Endothelial cell of umbilical vein (primary cell): ENCODE results near the gene APOBEC2. TPM values are rescaled to one million over a fixed set of nuclear protein-coding genes. Genes with fewer than 3 reads are reported as not detected.

Source experiments
- BruUV-seq: library from RNA; stranded (reverse); fragments of 400-500 nt; replicated peaks from 2 replicates; lab custom pipeline; 2021; lab: Mats Ljungman, UMichigan
- CTCF ChIA-PET: fragments of 300-600, 350-600 bp; sonication (Branson Sonifier 250); formaldehyde crosslinking; loops from one replicate; lab custom pipeline; 2021; ENCODE audit warnings: antibody characterized with exemption, inconsistent platforms; lab: Charles Lee
- POLR2A ChIA-PET: fragments of 300-600, 350-600 bp; sonication (Branson Sonifier 250); formaldehyde crosslinking; loops from one replicate; lab custom pipeline; 2021; ENCODE audit warnings: antibody characterized with exemption, inconsistent platforms; lab: Charles Lee
- DNase-seq: peaks from one replicate; pipeline ENCODE4 v3.0.0-alpha.2; 2011; ENCODE audit warnings: low read depth, low spot score
- FAIRE-seq: peaks from 2 replicates; lab custom pipeline; 2011; peaks lifted over from hg19 to GRCh38; lab: Jason Lieb, UNC
- H2AFZ ChIP-seq: 2 replicates; pipeline ENCODE4 v1.6.0; 2012; ENCODE audit warnings: low read depth, low read length, control low read depth, inconsistent platforms
- H3K27ac ChIP-seq: 2 replicates; pipeline ENCODE4 v1.5.1; 2011; ENCODE audit warnings: low read depth, mild to moderate bottlenecking, control low read depth, low read length, moderate library complexity; ENCODE audit not compliant: insufficient read depth
- H3K27me3 ChIP-seq, 2 experiments: 2 replicates each; pipeline versions ENCODE4 v1.6.0 to v1.6.1; 2011; ENCODE audit warnings: low read length in 2 of 2, mixed read lengths in 1 of 2; ENCODE audit not compliant: control insufficient read depth in 2 of 2, insufficient read depth in 2 of 2
- H3K36me3 ChIP-seq, 2 experiments: 2 replicates in 1 of 2; 3 replicates in 1 of 2; pipeline ENCODE4 v1.5.1; 2011; ENCODE audit warnings: low read length in 2 of 2, mild to moderate bottlenecking in 1 of 2, moderate library complexity in 1 of 2; ENCODE audit not compliant: control insufficient read depth in 2 of 2, insufficient read depth in 2 of 2; ENCODE audit errors: extremely low read depth in 1 of 2
- H3K4me1 ChIP-seq: 3 replicates; pipeline ENCODE4 v1.5.1; 2011; ENCODE audit warnings: mild to moderate bottlenecking, low read length; ENCODE audit not compliant: control insufficient read depth, insufficient read depth; ENCODE audit errors: extremely low read depth
- H3K4me2 ChIP-seq: 2 replicates; pipeline ENCODE4 v1.6.1; 2011; ENCODE audit warnings: low read length, control low read depth, mixed read lengths; ENCODE audit not compliant: insufficient read depth
- H3K4me3 ChIP-seq, 3 experiments: fragments of 200-600 bp in 1 of 3; sonication (generic), shearing (Covaris generic) in 1 of 3; replicated peaks in 1 of 3; 2 replicates each; pipeline ENCODE4 v1.5.1; 2011 to 2016; ENCODE audit warnings: control low read depth in 3 of 3, low read length in 3 of 3, mild to moderate bottlenecking in 2 of 3, inconsistent platforms in 1 of 3, low read depth in 1 of 3, moderate library complexity in 1 of 3; ENCODE audit not compliant: insufficient read depth in 1 of 3
- H3K79me2 ChIP-seq: 2 replicates; pipeline ENCODE4 v1.6.0; 2012; ENCODE audit warnings: low read length, inconsistent platforms; ENCODE audit not compliant: control insufficient read depth, insufficient read depth
- H3K9ac ChIP-seq: replicated peaks from 2 replicates; pipeline ENCODE3; 2011; ENCODE audit warnings: low read length, control low read depth; ENCODE audit not compliant: insufficient read depth; ENCODE audit errors: extremely low read depth
- H3K9me1 ChIP-seq: replicated peaks from 3 replicates; pipeline ENCODE4 v1.6.0; 2011; ENCODE audit warnings: mild to moderate bottlenecking, low read length; ENCODE audit not compliant: control insufficient read depth, insufficient read depth; ENCODE audit errors: extremely low read depth
- H3K9me3 ChIP-seq: replicated peaks from 2 replicates; pipeline ENCODE4 v1.5.1; 2012; ENCODE audit warnings: low read length, inconsistent platforms; ENCODE audit not compliant: control insufficient read depth, insufficient read depth
- H4K20me1 ChIP-seq: replicated peaks from 2 replicates; pipeline ENCODE3; 2011; ENCODE audit warnings: mild to moderate bottlenecking, low read length; ENCODE audit not compliant: control insufficient read depth, insufficient read depth; ENCODE audit errors: extremely low read depth
- EZH2 ChIP-seq: IDR thresholded peaks from 2 replicates; pipeline ENCODE4 v1.6.1; 2012; ENCODE audit warnings: borderline replicate concordance, low read depth, mild to moderate bottlenecking, moderate library complexity, low read length, inconsistent platforms; ENCODE audit not compliant: severe bottlenecking
- FOS ChIP-seq: IDR thresholded peaks from 2 replicates; pipeline ENCODE4 v1.6.1; 2011; ENCODE audit warnings: mild to moderate bottlenecking, low read length, moderate library complexity, borderline replicate concordance; ENCODE audit not compliant: insufficient read depth
- GATA2 ChIP-seq: IDR thresholded peaks from 2 replicates; pipeline ENCODE4 v1.7.0; 2011; ENCODE audit warnings: low read depth, mild to moderate bottlenecking, moderate library complexity, mixed read lengths, low read length; ENCODE audit not compliant: insufficient read length, insufficient read depth
- JUN ChIP-seq: IDR thresholded peaks from 2 replicates; pipeline ENCODE4 v1.6.1; 2011; ENCODE audit warnings: borderline replicate concordance, low read depth; ENCODE audit not compliant: insufficient read length, insufficient read depth
- MYC ChIP-seq: IDR thresholded peaks from one replicate; pipeline ENCODE4 v1.6.1; 2011; ENCODE audit warnings: mild to moderate bottlenecking, low read depth, low read length
- POLR2A ChIP-seq: IDR thresholded peaks from 2 replicates; pipeline ENCODE4 v1.6.1; 2012; ENCODE audit warnings: low read depth, mild to moderate bottlenecking, control low read depth, low read length
- POLR2AphosphoS5 ChIP-seq: IDR thresholded peaks from 2 replicates; pipeline ENCODE4 v1.6.1; 2012; ENCODE audit warnings: low read depth, mild to moderate bottlenecking, control low read depth, low read length, moderate library complexity; ENCODE audit not compliant: insufficient read depth
- dilution Hi-C: fragments of 300-500 bp; cut with MboI; formaldehyde crosslinking; loops from one replicate; pipeline ENCODE4 v1.15.0; 2019; ENCODE audit warnings: low sequenced_read_pairs; ENCODE audit not compliant: extremely low pct_ligation_motif_present
- intact Hi-C: fragments of 100-400 bp; cut with micrococcal nuclease; formaldehyde crosslinking; loops from one replicate; pipeline ENCODE4 v1.10.0; 2022
- polyA plus RNA-seq, 4 experiments: library from polyadenylated mRNA; depleted of rRNA in 3 of 4; stranded (reverse) in 3 of 4; unstranded in 1 of 4; fragments of >200 nt; gene quantifications; 2 replicates each; pipeline versions ENCODE4 v1.2.1 to v1.2.3, GENCODE V29; 2011 to 2012; ENCODE audit warnings: missing spikeins in 1 of 4
- total RNA-seq: library from RNA; stranded (reverse); gene quantifications from 2 replicates; pipeline ENCODE4 v1.2.3, GENCODE V29; 2021
- TF ChIP-seq, protein P1 (sequence below), 2 donors: IDR thresholded peaks; 1 replicate in 1 of 2; 2 replicates in 1 of 2; pipeline ENCODE4 v1.5.1; 2011; ENCODE audit warnings: low read length in 2 of 2, mild to moderate bottlenecking in 2 of 2, moderate library complexity in 2 of 2, control low read depth in 1 of 2, inconsistent platforms in 1 of 2, low read depth in 1 of 2; ENCODE audit not compliant: insufficient read depth in 1 of 2; ENCODE audit errors: extremely low read depth in 1 of 2

APOBEC2 gene
- total and polyA plus RNA-seq, 2 donors (not counting 3 experiments of a cell fraction or from before 2014, with no cell fraction given): not detected

DNA sequence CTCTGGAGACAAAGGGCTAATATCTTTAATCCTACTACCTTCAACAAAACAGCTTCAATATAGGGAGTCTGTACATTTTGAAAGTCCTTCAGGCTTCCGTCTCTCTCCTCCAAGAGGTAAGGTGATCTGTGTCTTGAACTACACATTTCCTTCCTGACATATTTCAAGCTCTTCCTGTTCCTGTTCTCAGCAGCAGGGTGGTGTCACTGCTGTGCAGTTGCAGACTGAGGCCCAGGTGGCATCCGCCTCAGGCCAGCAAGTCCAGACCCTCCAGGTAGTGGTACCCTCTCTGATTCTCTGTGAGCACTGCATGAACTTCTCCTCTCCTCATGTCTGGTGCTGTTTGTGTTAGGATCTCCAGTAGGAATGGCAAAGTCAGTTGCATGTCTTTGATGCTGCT, 27.6 kb downstream of the APOBEC2 start:
- dilution Hi-C loops (no loop called here), intact Hi-C loops (no loop called here)
- Histone ChIP-seq H3K9me1 (no peaks in the 10 kb centered on the region), H4K20me1 (peaks cover 8% of the 10 kb centered on the region), H3K4me1 (peaks cover 12% of the 10 kb centered on the region), H3K27ac (no peak overlapping the region), H2AFZ (no peak overlapping the region), H3K36me3 (peaks cover 13 to 15% of the 10 kb centered on the region in 2 experiments), H3K27me3 (no peaks in the 10 kb centered on the region), H3K9me3 (no peaks in the 10 kb centered on the region), H3K9ac (no peak overlapping the region), H3K79me2 (peaks cover 69% of the 10 kb centered on the region), H3K4me3 (no peak overlapping the region), H3K4me2 (peak overlapping the region; percentile 37)
- TF ChIP-seq POLR2AphosphoS5 (no peak), MYC (no peak), GATA2 (no peak), FOS (no peak), EZH2 (no peak), JUN (no peak), POLR2A (no peak)
- TF ChIP-seq, protein P1, sequence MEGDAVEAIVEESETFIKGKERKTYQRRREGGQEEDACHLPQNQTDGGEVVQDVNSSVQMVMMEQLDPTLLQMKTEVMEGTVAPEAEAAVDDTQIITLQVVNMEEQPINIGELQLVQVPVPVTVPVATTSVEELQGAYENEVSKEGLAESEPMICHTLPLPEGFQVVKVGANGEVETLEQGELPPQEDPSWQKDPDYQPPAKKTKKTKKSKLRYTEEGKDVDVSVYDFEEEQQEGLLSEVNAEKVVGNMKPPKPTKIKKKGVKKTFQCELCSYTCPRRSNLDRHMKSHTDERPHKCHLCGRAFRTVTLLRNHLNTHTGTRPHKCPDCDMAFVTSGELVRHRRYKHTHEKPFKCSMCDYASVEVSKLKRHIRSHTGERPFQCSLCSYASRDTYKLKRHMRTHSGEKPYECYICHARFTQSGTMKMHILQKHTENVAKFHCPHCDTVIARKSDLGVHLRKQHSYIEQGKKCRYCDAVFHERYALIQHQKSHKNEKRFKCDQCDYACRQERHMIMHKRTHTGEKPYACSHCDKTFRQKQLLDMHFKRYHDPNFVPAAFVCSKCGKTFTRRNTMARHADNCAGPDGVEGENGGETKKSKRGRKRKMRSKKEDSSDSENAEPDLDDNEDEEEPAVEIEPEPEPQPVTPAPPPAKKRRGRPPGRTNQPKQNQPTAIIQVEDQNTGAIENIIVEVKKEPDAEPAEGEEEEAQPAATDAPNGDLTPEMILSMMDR (IDR thresholded peaks at IDR 0.05; ENCODE audit: extremely low read depth in 1 of 2, insufficient read depth in 1 of 2, low read depth in 1 of 2, low read length in 2 of 2): no peak
- no TSS peak for BruUV-seq
- no peak for DNase-seq
- no peak for FAIRE-seq
- ChIA-PET CTCF (interaction anchor here (0.7 kb wide), 1 partner anchor 102 kb away, joined by 4 read pairs; no protein-coding TSS in a partner anchor), POLR2A (no interaction called here)
